GM12875 (cell line): Measurements from ENCODE around the gene LDLRAD4.

ENCODE experiments used
- H3K4me3 ChIP-seq: one replicate; pipeline ENCODE4 v1.5.1; 2011; ENCODE audit warnings: low read depth, low read length, control low read depth
- CTCF ChIP-seq: IDR thresholded peaks from 2 replicates; pipeline ENCODE4 v1.5.1; 2011; ENCODE audit warnings: low read depth, mild to moderate bottlenecking, control low read depth, inconsistent platforms, low read length, moderate library complexity, borderline replicate concordance; ENCODE audit not compliant: insufficient read depth

The LDLRAD4 gene

DNA sequence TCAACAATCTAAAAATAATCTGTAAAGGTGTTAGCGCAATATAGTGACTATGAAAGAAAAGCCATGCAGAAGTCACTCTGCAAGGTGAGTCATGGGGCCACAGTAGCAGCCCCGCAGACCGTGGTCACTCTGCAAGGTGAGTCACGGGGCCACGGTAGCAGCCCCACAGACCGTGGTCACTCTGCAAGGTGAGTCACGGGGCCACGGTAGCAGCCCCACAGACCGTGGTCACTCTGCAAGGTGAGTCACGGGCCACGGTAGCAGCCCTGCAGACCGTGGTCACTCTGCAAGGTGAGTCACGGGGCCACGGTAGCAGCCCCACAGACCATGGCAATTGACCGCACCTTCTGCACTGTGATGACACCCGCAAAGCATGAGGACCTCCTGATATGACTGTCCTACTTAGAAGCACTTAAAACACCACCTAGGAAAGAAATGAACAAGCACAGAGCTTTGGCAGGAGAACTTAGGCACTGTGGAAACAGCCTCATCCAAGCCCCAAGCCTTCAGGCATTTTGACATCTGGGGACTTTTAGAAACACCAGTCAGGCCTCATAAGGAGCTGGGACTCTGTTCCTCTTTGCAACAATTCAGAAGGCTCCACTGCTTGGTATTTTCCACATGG lies 70.1 kb downstream of the LDLRAD4 start:
- no peak overlapping the region for H3K4me3 ChIP-seq
- TF ChIP-seq CTCF = no peak

GRCh38 chr18:13289481-13290205 lies 71.1 kb downstream of the LDLRAD4 start:
- no peak overlapping the region for H3K4me3 ChIP-seq
- no peak for TF ChIP-seq CTCF

DNA sequence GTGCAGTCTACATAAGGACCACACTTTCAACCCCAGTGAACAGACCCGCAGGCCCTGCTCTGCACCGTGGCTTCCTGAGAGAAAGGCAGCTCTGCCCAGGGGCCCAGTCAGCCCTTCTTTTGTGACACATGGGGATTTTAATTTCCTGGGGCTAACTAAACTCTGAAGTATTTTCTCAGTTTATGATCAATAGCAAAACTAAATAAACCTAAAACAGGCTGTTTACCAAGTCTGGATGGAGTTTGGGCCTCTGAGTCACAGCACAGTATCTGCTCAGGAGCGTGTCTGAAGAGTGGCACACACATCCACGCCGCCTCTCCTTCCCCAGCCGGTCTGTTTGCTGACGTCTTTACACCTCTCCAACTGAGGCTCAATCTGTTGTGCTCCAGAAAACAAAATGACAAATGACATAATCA lies 72.3 kb downstream of the LDLRAD4 start:
- no peak for TF ChIP-seq CTCF
- H3K4me3 ChIP-seq = no peak overlapping the region

GRCh38 chr18:13291299-13291698 lies 72.7 kb downstream of the LDLRAD4 start:
- H3K4me3 ChIP-seq = no peak overlapping the region
- TF ChIP-seq CTCF = no peak

DNA sequence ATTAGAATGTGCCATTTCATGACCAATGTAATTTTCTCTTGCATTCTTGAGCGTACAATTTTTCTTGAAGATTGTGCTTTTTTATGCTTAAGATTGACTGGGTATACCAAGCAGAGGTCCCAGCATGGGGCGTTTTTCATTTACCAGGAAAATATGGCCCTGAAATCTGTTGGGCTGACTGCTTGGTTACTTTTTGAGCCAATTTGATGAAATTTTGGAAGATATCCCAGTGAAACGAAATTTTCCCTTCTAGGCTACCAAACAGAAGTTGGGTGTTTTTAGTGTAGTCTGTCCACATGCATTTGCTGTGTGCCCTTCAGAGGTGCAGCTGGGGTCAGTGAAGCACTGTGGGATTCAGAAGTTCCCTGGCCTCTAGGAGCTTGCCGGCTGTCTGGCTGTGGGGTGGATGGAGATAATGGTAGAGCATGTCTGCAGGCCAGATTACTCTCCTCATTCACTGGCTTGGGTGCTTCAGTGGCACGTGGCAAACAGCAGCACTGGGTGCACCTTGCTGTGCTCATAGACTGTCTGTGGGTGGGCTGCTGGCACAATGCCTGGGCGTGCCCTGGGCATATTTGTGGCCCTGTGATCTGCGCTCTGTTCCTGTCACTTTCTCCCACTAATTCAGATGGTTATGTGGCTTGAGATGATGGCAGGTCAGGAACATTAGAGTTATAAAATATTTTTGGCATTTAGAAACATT lies 73.3 kb downstream of the LDLRAD4 start:
- no peak for TF ChIP-seq CTCF
- no peak overlapping the region for H3K4me3 ChIP-seq

DNA sequence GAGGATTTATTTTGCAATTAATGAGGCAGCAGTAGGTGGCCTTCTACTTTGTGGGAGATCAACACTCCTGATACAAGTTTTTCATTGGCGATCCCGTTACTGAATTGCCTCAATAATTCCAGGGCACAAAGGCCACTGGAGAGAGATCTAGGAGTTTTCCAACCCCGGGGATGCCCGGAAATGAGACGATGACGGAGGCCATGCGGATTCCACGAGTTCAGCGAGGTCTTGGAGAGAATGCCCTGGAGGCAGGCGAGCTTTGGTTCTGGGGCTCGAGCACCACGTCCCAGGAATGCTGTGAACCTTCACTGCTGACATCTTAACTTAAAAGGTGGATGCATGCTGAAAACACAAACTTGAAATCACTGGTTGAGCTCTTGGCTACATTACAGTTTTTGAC lies 74.2 kb downstream of the LDLRAD4 start:
- no peak overlapping the region for H3K4me3 ChIP-seq
- no peak for TF ChIP-seq CTCF
